Stimulated activated CD4-positive, alpha-beta T cell treated with anti-CD3 and anti-CD28 coated beads, Interleukin-1b, Interleukin-23, amount 100 ng/mL, for 4 hours (primary cell): Measurements from ENCODE around the gene PCBP3.

Experiments used
- DNase-seq, 2 donors: peaks; one replicate each; pipeline ENCODE4 v3.0.0-alpha.2; 2020; ENCODE audit warnings: low read depth in 2 of 2

The PCBP3 gene

GRCh38 chr21:45861156-45861870 lies 217.8 kb downstream of the PCBP3 start:
- no peak for DNase-seq

GRCh38 chr21:45862543-45863207 lies 219.2 kb downstream of the PCBP3 start:
- DNase-seq: no peak

GRCh38 chr21:45863267-45863666 lies 219.7 kb downstream of the PCBP3 start:
- no peak for DNase-seq

- DNase-seq: no peak
Measured at GRCh38 chr21:45863751-45864150, 220.2 kb downstream of the PCBP3 start.

GRCh38 chr21:45864436-45864835 lies 220.9 kb downstream of the PCBP3 start:
- no peak for DNase-seq

- no peak for DNase-seq
Measured at GRCh38 chr21:45865106-45865835, 221.7 kb downstream of the PCBP3 start.

GRCh38 chr21:45866551-45866950 lies 223.0 kb downstream of the PCBP3 start:
- DNase-seq: no peak

GRCh38 chr21:45867041-45867666 lies 223.6 kb downstream of the PCBP3 start:
- DNase-seq: no peak

- no peak for DNase-seq
Measured at GRCh38 chr21:45867671-45868081, 224.2 kb downstream of the PCBP3 start.

- no peak for DNase-seq
Measured at GRCh38 chr21:45868086-45868485, 224.6 kb downstream of the PCBP3 start.

- no peak for DNase-seq
Measured at GRCh38 chr21:45868488-45868887, 225.0 kb downstream of the PCBP3 start.

GRCh38 chr21:45869121-45870007 lies 225.8 kb downstream of the PCBP3 start:
- no peak for DNase-seq

- no peak for DNase-seq
Measured at GRCh38 chr21:45870421-45870820, 226.9 kb downstream of the PCBP3 start.

GRCh38 chr21:45870851-45871615 lies 227.5 kb downstream of the PCBP3 start:
- DNase-seq: no peak

GRCh38 chr21:45871616-45872236 lies 228.2 kb downstream of the PCBP3 start:
- DNase-seq: no peak

GRCh38 chr21:45872471-45872870 lies 228.9 kb downstream of the PCBP3 start:
- no peak for DNase-seq

- DNase-seq: no peak
Measured at GRCh38 chr21:45872902-45873301, 229.4 kb downstream of the PCBP3 start.

- no peak for DNase-seq
Measured at GRCh38 chr21:45873418-45873817, 229.9 kb downstream of the PCBP3 start.

GRCh38 chr21:45873866-45874265 lies 230.3 kb downstream of the PCBP3 start:
- no peak for DNase-seq
